Tibial nerve (tissue), 4 donors: Measurements from ENCODE around the gene MYOM3. TPM values are rescaled to one million over a fixed set of nuclear protein-coding genes. Genes with fewer than 3 reads are reported as not detected.

ENCODE experiments used
- DNase-seq, 2 donors: peaks; one replicate each; pipeline ENCODE4 v3.0.0-alpha.2; 2019; ENCODE audit warnings: low spot score in 2 of 2
- H3K27ac ChIP-seq, 4 donors: fragments of 200-600 bp; sonication (generic) in 3 of 4; one replicate each; pipeline ENCODE4 v1.5.1; 2017 to 2019; ENCODE audit warnings: mild to moderate bottlenecking in 1 of 4
- H3K27me3 ChIP-seq, 2 donors: fragments of 200-600 bp; sonication (generic) in 1 of 2; one replicate each; pipeline versions ENCODE4 v1.5.1 to v1.6.0; 2017 to 2019
- H3K36me3 ChIP-seq, 3 donors: fragments of 200-600 bp; sonication (generic); one replicate each; pipeline ENCODE4 v1.5.1; 2018 to 2019
- H3K4me1 ChIP-seq, 4 donors: fragments of 200-600 bp; sonication (generic) in 3 of 4; one replicate each; pipeline ENCODE4 v1.5.1; 2017 to 2019
- H3K4me3 ChIP-seq, 4 donors: fragments of 200-600 bp; sonication (generic) in 3 of 4; one replicate each; pipeline ENCODE4 v1.5.1; 2017 to 2019; ENCODE audit warnings: mild to moderate bottlenecking in 1 of 4, moderate library complexity in 1 of 4
- H3K9me3 ChIP-seq, 4 donors: fragments of 200-600 bp; sonication (generic) in 3 of 4; one replicate each; pipeline ENCODE4 v1.5.1; 2017 to 2019
- EP300 ChIP-seq, 2 donors: sonication (generic); formaldehyde crosslinking; IDR thresholded peaks; one replicate each; pipeline ENCODE4 v1.6.1; 2017; ENCODE audit warnings: antibody characterized with exemption in 2 of 2, mild to moderate bottlenecking in 1 of 2
- POLR2A ChIP-seq, 2 donors: fragments of 450-650 bp; IDR thresholded peaks; one replicate each; pipeline ENCODE4 v1.6.1; 2017; ENCODE audit warnings: antibody characterized with exemption in 2 of 2, mild to moderate bottlenecking in 2 of 2, moderate library complexity in 2 of 2
- WGBS, 2 donors: methylation state at CpG; one replicate each; pipeline ENCODE4 v1.1.5; 2018; 5-methylcytosine and 5-hydroxymethylcytosine counted together
- total RNA-seq, 4 donors: library from RNA; depleted of rRNA; stranded (reverse); fragments of >200 nt; gene quantifications; one replicate each; pipeline ENCODE4 v1.1.0, GENCODE V29; 2016
- TF ChIP-seq, protein P1 (sequence below), 5 experiments: fragments of 200-600 bp in 3 of 5; fragments of 450-650 bp in 2 of 5; sonication (generic) in 3 of 5; IDR thresholded peaks; one replicate each; pipeline ENCODE4 v1.5.1; 2016 to 2019; ENCODE audit warnings: antibody characterized with exemption in 5 of 5, mild to moderate bottlenecking in 3 of 5, moderate library complexity in 2 of 5

Gene MYOM3
- total RNA-seq, 4 donors from 2014 or later, result 0.20 to 0.60 (median 0.22) TPM; not detected in 1

DNA sequence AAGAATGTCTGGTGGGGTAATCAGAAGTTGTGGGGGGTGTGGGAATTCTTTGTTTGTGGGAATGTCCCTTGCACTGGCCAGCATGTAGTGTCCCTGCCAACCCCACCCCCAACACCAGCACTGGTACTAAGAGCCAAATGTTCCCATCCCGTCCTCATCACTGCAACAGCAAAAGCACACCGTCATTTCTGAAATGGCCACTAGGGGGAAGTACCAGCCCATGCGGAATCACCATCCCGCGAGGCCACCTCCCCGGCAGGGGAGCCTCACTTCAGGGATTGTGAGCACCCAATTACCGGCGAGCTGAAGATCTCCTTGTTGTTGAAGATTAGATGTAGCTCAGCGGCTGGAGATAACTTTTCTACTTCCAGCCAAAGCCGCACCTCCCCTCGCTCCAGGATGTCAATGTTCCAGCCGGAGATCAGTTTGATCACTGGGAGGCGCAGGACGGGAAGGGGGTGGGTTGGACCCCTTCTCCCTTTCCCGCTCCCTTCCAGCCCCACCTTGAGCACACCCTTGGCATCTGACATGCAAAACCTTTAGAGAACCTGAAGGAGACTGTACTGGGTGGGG, 41.0 kb downstream of the MYOM3 start:
- 21 to 23% methylated on average over 11 to 15 of the region's 15 CpGs for WGBS, 2 donors
- TF ChIP-seq, protein P1, sequence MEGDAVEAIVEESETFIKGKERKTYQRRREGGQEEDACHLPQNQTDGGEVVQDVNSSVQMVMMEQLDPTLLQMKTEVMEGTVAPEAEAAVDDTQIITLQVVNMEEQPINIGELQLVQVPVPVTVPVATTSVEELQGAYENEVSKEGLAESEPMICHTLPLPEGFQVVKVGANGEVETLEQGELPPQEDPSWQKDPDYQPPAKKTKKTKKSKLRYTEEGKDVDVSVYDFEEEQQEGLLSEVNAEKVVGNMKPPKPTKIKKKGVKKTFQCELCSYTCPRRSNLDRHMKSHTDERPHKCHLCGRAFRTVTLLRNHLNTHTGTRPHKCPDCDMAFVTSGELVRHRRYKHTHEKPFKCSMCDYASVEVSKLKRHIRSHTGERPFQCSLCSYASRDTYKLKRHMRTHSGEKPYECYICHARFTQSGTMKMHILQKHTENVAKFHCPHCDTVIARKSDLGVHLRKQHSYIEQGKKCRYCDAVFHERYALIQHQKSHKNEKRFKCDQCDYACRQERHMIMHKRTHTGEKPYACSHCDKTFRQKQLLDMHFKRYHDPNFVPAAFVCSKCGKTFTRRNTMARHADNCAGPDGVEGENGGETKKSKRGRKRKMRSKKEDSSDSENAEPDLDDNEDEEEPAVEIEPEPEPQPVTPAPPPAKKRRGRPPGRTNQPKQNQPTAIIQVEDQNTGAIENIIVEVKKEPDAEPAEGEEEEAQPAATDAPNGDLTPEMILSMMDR (IDR thresholded peaks at IDR 0.05), result peak; percentile 77 to 87 (median 83)
- peak in 1 of 2 donors; percentile 32 for TF ChIP-seq EP300 (IDR thresholded peaks at IDR 0.05)
- no peak for TF ChIP-seq POLR2A (IDR thresholded peaks at IDR 0.05)
- peak; percentile 48 to 89 for DNase-seq
- H3K27ac ChIP-seq, result no peak overlapping the region
- H3K9me3 ChIP-seq, result no peaks in the 10 kb centered on the region
- H3K27me3 ChIP-seq, result peaks cover 0 to 4% of the 10 kb centered on the region in 2 donors
- H3K4me1 ChIP-seq, result peaks cover 0 to 8% (median 0%) of the 10 kb centered on the region in 4 donors
- no peaks in the 10 kb centered on the region for H3K36me3 ChIP-seq
- no peak overlapping the region for H3K4me3 ChIP-seq

DNA sequence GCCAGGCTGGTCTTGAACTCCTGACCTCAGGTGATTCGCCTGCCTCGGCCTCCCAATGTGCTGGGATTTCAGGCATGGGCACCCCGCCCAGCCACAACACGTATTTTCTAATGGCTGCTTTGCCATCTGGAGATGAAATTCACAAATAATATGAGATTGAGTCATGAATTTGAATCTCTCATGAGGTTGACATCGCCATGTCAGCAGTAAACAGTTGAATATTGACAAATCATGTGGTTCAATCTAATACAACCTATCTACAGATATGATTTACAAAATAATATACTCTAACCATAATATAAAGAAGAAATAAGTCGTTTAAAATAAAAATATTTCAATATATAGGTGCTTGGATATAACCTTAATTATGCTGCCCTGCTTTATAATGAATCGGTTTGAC, 42.1 kb downstream of the MYOM3 start:
- no peak for DNase-seq
- no peaks in the 10 kb centered on the region for H3K9me3 ChIP-seq
- H3K27ac ChIP-seq, result no peak overlapping the region
- peaks cover 0 to 8% (median 0%) of the 10 kb centered on the region in 4 donors for H3K4me1 ChIP-seq
- 64 to 73% methylated on average over 7 of the region's 7 CpGs for WGBS, 2 donors
- no peak overlapping the region for H3K4me3 ChIP-seq
- TF ChIP-seq POLR2A (IDR thresholded peaks at IDR 0.05), result no peak
- no peak for TF ChIP-seq EP300 (IDR thresholded peaks at IDR 0.05)
- TF ChIP-seq, protein P1 (IDR thresholded peaks at IDR 0.05), result no peak
- H3K36me3 ChIP-seq, result no peaks in the 10 kb centered on the region
- peaks cover 0 to 4% of the 10 kb centered on the region in 2 donors for H3K27me3 ChIP-seq

DNA sequence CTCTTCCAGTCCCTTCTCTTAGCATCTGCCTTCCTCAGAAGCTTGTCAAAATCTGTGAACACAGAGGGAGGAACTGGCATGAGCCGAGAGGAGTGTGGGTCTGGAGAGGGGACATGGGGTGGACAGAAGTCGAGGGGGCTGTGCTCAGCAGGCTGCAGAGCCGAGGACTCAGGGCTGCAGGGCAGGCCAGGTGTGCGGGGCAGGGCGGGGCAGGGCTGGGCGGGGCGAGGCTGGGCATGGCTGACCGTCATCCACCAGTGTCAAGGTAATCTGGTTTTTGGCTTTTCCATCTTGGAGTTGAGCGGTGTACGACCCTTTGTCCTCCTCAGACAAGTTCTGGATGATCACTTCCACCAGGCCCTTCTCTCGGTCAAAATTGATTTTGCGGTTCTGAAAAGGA, 44.0 kb downstream of the MYOM3 start:
- no peak for DNase-seq
- no peak overlapping the region for H3K4me3 ChIP-seq
- peaks cover 0 to 8% (median 0%) of the 10 kb centered on the region in 4 donors for H3K4me1 ChIP-seq
- peaks cover 0 to 4% of the 10 kb centered on the region in 2 donors for H3K27me3 ChIP-seq
- 81 to 82% methylated on average over 12 of the region's 12 CpGs for WGBS, 2 donors
- TF ChIP-seq POLR2A (IDR thresholded peaks at IDR 0.05) (no peak), EP300 (IDR thresholded peaks at IDR 0.05) (no peak)
- TF ChIP-seq, protein P1 (IDR thresholded peaks at IDR 0.05), result no peak
- H3K36me3 ChIP-seq, result no peaks in the 10 kb centered on the region
- H3K9me3 ChIP-seq, result peaks cover 0 to 1% (median 0%) of the 10 kb centered on the region in 4 donors
- no peak overlapping the region for H3K27ac ChIP-seq

DNA sequence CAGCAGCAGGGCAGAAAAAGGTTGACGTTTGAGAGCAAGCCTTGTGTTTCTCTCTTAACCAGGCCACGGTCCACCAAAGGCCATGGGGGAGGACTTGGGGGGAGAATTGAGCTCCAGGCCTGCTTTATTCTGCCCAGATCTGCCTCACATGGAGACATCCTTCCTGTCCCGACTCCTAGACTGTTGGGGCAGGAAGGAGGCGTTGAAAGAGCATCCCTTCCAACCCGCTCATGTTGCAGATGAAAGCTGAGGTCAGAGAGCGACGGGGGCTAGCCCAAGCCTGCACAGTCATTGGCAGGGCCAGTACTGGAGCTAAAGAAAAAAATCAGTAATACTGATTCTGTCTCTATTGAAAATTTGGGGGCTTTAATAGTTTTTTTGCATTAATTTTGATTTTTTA, 46.6 kb downstream of the MYOM3 start:
- no peak overlapping the region for H3K27ac ChIP-seq
- H3K27me3 ChIP-seq, result peaks cover 0 to 4% of the 10 kb centered on the region in 2 donors
- H3K4me3 ChIP-seq, result no peak overlapping the region
- H3K36me3 ChIP-seq, result no peaks in the 10 kb centered on the region
- TF ChIP-seq POLR2A (IDR thresholded peaks at IDR 0.05) (no peak), EP300 (IDR thresholded peaks at IDR 0.05) (no peak)
- TF ChIP-seq, protein P1 (IDR thresholded peaks at IDR 0.05), result no peak
- WGBS, 2 donors, result 67% methylated on average over 7 of the region's 7 CpGs
- H3K9me3 ChIP-seq, result peaks cover 0 to 9% (median 1%) of the 10 kb centered on the region in 4 donors
- no peak for DNase-seq
- no peaks in the 10 kb centered on the region for H3K4me1 ChIP-seq

DNA sequence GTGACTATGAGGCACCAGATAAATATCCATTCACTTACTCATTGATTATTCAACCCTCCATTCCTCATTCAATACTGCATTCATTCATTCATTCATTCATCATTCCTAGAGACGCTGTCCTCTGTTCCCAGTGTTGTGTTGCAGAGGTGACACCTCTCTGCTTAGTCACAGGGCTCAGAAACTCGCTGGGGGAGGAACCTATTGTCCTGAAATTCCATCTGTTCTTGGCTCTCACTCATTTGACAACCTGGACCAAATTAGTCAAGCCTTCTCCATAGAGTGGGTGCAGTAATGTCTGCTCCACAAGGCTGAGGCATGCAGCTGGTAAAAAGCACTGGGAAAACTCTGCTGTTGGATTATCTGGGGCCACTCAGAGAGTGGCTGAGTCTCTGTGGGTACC, 49.7 kb downstream of the MYOM3 start:
- no peak for DNase-seq
- Histone ChIP-seq H3K27ac (no peak overlapping the region), H3K4me1 (no peaks in the 10 kb centered on the region), H3K9me3 (peaks cover 0 to 9% (median 1%) of the 10 kb centered on the region in 4 donors), H3K36me3 (no peaks in the 10 kb centered on the region), H3K4me3 (no peak overlapping the region), H3K27me3 (no peaks in the 10 kb centered on the region)
- 67 to 69% methylated on average over 2 of the region's 2 CpGs for WGBS, 2 donors
- no peak for TF ChIP-seq EP300 (IDR thresholded peaks at IDR 0.05)
